ENCODE results near the gene SLC19A1. TPM values are rescaled to one million over a fixed set of nuclear protein-coding genes. Genes with fewer than 3 reads are reported as not detected.

SLC19A1 gene
- total and polyA plus RNA-seq, 4 donors: 9.0 to 37.2 (median 21.1) TPM

DNA sequence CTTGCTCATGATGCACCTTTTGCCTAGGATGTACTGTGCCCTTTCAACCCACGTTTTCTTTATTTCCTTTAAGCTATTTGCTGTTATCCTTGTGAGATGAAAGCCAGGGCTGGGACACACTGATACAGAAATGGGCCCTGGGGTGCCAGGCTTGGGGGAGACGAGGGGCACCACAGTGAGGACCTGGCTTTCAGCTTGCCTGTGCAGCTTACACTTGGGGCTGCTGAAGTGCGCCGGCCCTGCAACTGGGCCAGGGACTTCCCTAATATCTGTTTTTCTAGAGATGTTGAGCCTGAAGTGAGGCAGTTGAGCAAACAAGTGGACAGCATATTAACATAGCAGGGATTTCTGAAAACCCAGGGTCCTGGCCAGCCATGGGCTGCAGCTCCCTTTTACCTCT lies 42.5 kb upstream of the SLC19A1 start:
- H3K36me3 ChIP-seq (ENCODE audit: control insufficient read depth, insufficient read depth, low read length): no peaks in the 10 kb centered on the region
- DNase-seq (ENCODE audit: low read depth in 4 of 6, low spot score in 6 of 6): no peak
- WGBS (ENCODE audit: insufficient coverage): 72% methylated on average over 3 of the region's 4 CpGs
- H3K4me1 ChIP-seq (ENCODE audit: control insufficient read depth, insufficient read depth, low read length): peaks cover 3% of the 10 kb centered on the region
- peaks cover 4% of the 10 kb centered on the region for H3K9me3 ChIP-seq (ENCODE audit: control insufficient read depth, insufficient read depth, low read length)
- H3K4me3 ChIP-seq (ENCODE audit: low read depth, low read length): no peak overlapping the region
- H3K27me3 ChIP-seq (ENCODE audit: control insufficient read depth, insufficient read depth, low read length): peaks cover 10% of the 10 kb centered on the region
- no peak overlapping the region for H3K27ac ChIP-seq (ENCODE audit: low read depth, low read length)

DNA sequence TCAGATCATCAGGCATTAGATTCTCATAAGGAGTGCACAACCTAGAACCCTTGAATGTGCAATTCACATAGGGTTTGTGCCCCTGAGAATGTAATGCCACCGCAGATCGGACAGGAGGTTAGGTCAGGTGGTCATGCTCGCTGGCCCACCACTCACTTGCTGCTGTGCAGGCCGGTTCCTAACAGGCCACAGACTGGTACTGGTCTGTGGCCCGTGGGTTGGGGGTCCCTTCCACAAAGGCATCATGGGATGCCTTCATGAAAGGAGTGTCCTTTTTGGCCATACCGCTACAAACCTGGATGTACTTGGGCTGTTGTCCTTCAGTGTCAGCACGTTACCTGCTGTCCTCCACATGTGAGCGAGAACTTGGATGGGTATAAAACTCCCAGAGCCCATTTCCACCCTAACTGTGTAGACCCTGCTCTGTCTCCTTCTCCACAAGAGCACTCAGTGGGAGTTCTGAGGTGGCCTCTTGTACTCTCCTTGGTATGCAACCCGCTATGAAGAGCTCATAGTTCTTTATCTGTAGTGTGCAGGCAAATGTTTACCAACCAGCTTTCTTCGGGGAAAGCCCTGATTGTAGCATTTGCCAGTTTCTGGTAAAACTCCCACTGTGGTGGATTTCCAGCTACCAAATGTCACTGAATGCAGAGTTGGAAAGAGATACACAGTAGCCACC lies 41.7 kb upstream of the SLC19A1 start:
- H3K4me1 ChIP-seq (ENCODE audit: control insufficient read depth, insufficient read depth, low read length): no peaks in the 10 kb centered on the region
- peaks cover 3% of the 10 kb centered on the region for H3K27me3 ChIP-seq (ENCODE audit: control insufficient read depth, insufficient read depth, low read length)
- no peak for DNase-seq (ENCODE audit: low read depth in 4 of 6, low spot score in 6 of 6)
- H3K36me3 ChIP-seq (ENCODE audit: control insufficient read depth, insufficient read depth, low read length): no peaks in the 10 kb centered on the region
- 82% methylated on average over 9 of the region's 10 CpGs for WGBS (ENCODE audit: insufficient coverage)
- no peak overlapping the region for H3K4me3 ChIP-seq (ENCODE audit: low read depth, low read length)
- H3K9me3 ChIP-seq (ENCODE audit: control insufficient read depth, insufficient read depth, low read length): peaks cover 4% of the 10 kb centered on the region
- no peak overlapping the region for H3K27ac ChIP-seq (ENCODE audit: low read depth, low read length)

DNA sequence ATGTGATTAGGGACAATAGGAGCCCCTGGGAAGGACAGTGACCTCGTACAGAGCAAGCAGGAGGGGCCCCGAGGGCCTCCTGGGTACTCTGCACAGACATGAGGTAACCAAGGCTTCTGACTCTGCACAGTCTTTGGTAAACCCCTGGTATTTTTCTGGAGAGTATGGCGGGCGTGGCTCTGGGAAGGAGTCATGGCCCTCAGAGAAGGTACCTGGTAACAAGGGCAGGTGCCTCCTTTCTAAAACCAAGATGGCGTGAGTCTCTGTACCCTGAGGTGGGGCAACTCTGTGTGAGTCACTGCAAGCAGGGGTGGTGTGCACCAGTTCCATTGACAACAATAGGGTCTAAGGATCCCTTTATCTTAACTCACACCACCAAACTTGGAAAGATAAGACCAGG lies 39.9 kb upstream of the SLC19A1 start:
- peaks cover 4% of the 10 kb centered on the region for H3K9me3 ChIP-seq (ENCODE audit: control insufficient read depth, insufficient read depth, low read length)
- H3K36me3 ChIP-seq (ENCODE audit: control insufficient read depth, insufficient read depth, low read length): no peaks in the 10 kb centered on the region
- 87% methylated on average over 4 of the region's 5 CpGs for WGBS (ENCODE audit: insufficient coverage)
- no peak overlapping the region for H3K4me3 ChIP-seq (ENCODE audit: low read depth, low read length)
- no peak overlapping the region for H3K27ac ChIP-seq (ENCODE audit: low read depth, low read length)
- H3K27me3 ChIP-seq (ENCODE audit: control insufficient read depth, insufficient read depth, low read length): peaks cover 2% of the 10 kb centered on the region
- H3K4me1 ChIP-seq (ENCODE audit: control insufficient read depth, insufficient read depth, low read length): peaks cover 3% of the 10 kb centered on the region
- no peak for DNase-seq (ENCODE audit: low read depth in 4 of 6, low spot score in 6 of 6)

GRCh38 chr21:45581322-45581712 lies 39.1 kb upstream of the SLC19A1 start:
- no peak for DNase-seq (ENCODE audit: low read depth in 4 of 6, low spot score in 6 of 6)
- peaks cover 4% of the 10 kb centered on the region for H3K9me3 ChIP-seq (ENCODE audit: control insufficient read depth, insufficient read depth, low read length)
- H3K27me3 ChIP-seq (ENCODE audit: control insufficient read depth, insufficient read depth, low read length): peaks cover 2% of the 10 kb centered on the region
- no peak overlapping the region for H3K4me3 ChIP-seq (ENCODE audit: low read depth, low read length)
- H3K27ac ChIP-seq (ENCODE audit: low read depth, low read length): no peak overlapping the region
- peaks cover 9% of the 10 kb centered on the region for H3K4me1 ChIP-seq (ENCODE audit: control insufficient read depth, insufficient read depth, low read length)
- WGBS (ENCODE audit: insufficient coverage): 90% methylated on average over 9 of the region's 13 CpGs
- H3K36me3 ChIP-seq (ENCODE audit: control insufficient read depth, insufficient read depth, low read length): no peaks in the 10 kb centered on the region

DNA sequence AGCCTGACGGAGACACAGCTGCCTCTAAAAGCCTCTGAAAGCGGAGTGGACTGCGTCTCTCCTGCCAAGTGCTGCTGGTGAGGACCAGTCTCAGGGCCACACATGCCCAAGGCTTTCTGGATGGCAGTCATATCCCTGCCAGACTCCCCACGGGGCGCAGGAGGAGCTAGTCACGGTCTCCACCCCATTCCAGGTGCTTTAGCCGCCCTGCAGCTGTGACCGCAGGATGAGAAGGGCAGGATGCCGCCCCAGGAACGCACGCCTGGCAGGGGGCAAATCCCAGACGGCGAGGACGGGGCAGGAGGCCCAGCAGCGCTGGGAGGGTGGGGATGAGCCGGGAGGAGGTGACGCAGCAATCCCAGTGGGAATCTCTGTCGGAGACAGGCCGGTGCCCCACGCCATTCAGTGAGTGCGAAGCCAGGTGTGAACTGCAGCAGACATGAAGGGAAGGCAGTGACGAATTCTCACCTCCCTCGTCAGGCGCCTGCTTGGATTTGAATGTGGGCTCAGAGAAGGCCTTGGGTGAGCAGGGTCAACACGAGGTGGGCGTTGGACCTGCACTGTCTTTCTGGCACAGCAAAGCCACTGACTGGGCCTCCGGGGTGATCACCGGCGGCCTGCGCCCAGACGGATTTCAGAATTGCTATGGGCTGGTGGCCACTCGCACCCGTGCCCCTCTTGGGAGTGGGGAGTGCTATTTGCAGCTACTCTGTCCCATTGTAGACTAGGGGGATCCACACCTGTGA lies 38.5 kb upstream of the SLC19A1 start:
- H3K27me3 ChIP-seq (ENCODE audit: control insufficient read depth, insufficient read depth, low read length): peaks cover 2% of the 10 kb centered on the region
- H3K27ac ChIP-seq (ENCODE audit: low read depth, low read length): no peak overlapping the region
- no peak overlapping the region for H3K4me3 ChIP-seq (ENCODE audit: low read depth, low read length)
- no peaks in the 10 kb centered on the region for H3K36me3 ChIP-seq (ENCODE audit: control insufficient read depth, insufficient read depth, low read length)
- H3K9me3 ChIP-seq (ENCODE audit: control insufficient read depth, insufficient read depth, low read length): no peaks in the 10 kb centered on the region
- DNase-seq (ENCODE audit: low read depth in 4 of 6, low spot score in 6 of 6): no peak
- H3K4me1 ChIP-seq (ENCODE audit: control insufficient read depth, insufficient read depth, low read length): peaks cover 9% of the 10 kb centered on the region
- 68% methylated on average over 33 of the region's 33 CpGs for WGBS (ENCODE audit: insufficient coverage)

DNA sequence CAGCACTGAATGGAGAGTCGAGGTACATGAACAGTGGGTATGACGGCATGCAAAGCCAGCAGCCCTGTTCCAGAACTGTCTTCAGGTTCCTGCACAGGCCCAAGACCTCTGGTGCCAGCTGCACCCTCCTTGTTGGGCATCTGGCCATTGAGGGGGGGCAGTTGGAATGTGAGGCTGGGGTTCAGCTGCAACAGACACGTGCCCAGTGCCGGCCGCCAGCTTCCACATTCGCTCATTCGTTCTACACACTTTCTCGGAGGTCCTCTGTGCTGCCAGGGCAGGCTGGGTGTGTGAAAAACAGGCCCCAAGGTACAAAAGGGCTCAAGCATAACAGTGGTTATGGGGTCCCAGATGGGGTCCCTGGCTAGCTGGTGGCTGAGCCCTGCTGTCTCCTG lies 37.9 kb upstream of the SLC19A1 start:
- Histone ChIP-seq H3K27ac (ENCODE audit: low read depth, low read length) (no peak overlapping the region), H3K27me3 (ENCODE audit: control insufficient read depth, insufficient read depth, low read length) (peaks cover 2% of the 10 kb centered on the region), H3K9me3 (ENCODE audit: control insufficient read depth, insufficient read depth, low read length) (no peaks in the 10 kb centered on the region), H3K4me1 (ENCODE audit: control insufficient read depth, insufficient read depth, low read length) (peaks cover 12% of the 10 kb centered on the region), H3K4me3 (ENCODE audit: low read depth, low read length) (no peak overlapping the region), H3K36me3 (ENCODE audit: control insufficient read depth, insufficient read depth, low read length) (no peaks in the 10 kb centered on the region)
- DNase-seq (ENCODE audit: low read depth in 4 of 6, low spot score in 6 of 6): peak in 1 of 6 donors; percentile 23
- 76% methylated on average over 8 of the region's 8 CpGs for WGBS (ENCODE audit: insufficient coverage)

GRCh38 chr21:45579383-45580180 lies 37.3 kb upstream of the SLC19A1 start:
- no peaks in the 10 kb centered on the region for H3K36me3 ChIP-seq (ENCODE audit: control insufficient read depth, insufficient read depth, low read length)
- H3K4me1 ChIP-seq (ENCODE audit: control insufficient read depth, insufficient read depth, low read length): peaks cover 16% of the 10 kb centered on the region
- 93% methylated on average over 29 of the region's 29 CpGs for WGBS (ENCODE audit: insufficient coverage)
- no peak overlapping the region for H3K4me3 ChIP-seq (ENCODE audit: low read depth, low read length)
- H3K27ac ChIP-seq (ENCODE audit: low read depth, low read length): no peak overlapping the region
- no peak for DNase-seq (ENCODE audit: low read depth in 4 of 6, low spot score in 6 of 6)
- peaks cover 2% of the 10 kb centered on the region for H3K27me3 ChIP-seq (ENCODE audit: control insufficient read depth, insufficient read depth, low read length)
- H3K9me3 ChIP-seq (ENCODE audit: control insufficient read depth, insufficient read depth, low read length): no peaks in the 10 kb centered on the region

GRCh38 chr21:45578811-45579381 lies 36.7 kb upstream of the SLC19A1 start:
- peaks cover 23% of the 10 kb centered on the region for H3K4me1 ChIP-seq (ENCODE audit: control insufficient read depth, insufficient read depth, low read length)
- H3K27me3 ChIP-seq (ENCODE audit: control insufficient read depth, insufficient read depth, low read length): peaks cover 2% of the 10 kb centered on the region
- no peak overlapping the region for H3K4me3 ChIP-seq (ENCODE audit: low read depth, low read length)
- H3K36me3 ChIP-seq (ENCODE audit: control insufficient read depth, insufficient read depth, low read length): no peaks in the 10 kb centered on the region
- H3K9me3 ChIP-seq (ENCODE audit: control insufficient read depth, insufficient read depth, low read length): no peaks in the 10 kb centered on the region
- H3K27ac ChIP-seq (ENCODE audit: low read depth, low read length): no peak overlapping the region
- WGBS (ENCODE audit: insufficient coverage): 95% methylated on average over 19 of the region's 21 CpGs
- no peak for DNase-seq (ENCODE audit: low read depth in 4 of 6, low spot score in 6 of 6)

DNA sequence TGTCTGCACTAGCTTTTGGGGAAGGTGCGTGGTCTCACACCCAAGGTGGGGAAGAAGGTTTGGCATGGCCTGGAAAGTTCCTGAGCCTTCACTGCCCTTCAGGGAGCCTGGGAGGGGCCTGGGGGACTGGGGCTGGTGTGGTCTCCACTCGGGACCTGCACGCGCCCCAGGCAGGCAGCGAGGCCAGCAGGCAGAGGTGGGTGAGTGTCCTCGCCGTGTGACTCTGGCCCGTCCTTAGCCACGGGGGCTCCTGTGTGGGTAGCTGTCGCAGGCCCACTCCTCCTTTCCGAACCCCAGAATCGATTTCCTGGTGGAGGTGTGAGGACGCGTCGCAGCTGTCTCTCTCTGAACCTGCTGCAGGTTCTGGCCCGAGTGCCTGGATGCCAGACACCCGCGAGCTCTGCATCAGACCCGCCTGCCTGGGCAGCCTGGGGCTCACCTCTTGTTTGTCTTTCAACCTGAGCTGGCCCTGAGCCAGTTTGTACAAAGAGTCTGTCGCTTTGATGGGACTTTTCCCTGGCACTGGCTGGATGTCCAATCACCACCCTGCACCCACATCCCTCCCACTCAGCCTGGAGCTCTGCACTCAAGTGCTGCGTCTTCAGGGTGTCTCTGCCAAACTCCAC lies 36.0 kb upstream of the SLC19A1 start:
- 75% methylated on average over 20 of the region's 21 CpGs for WGBS (ENCODE audit: insufficient coverage)
- no peaks in the 10 kb centered on the region for H3K36me3 ChIP-seq (ENCODE audit: control insufficient read depth, insufficient read depth, low read length)
- peak in 1 of 6 donors; percentile 18 for DNase-seq (ENCODE audit: low read depth in 4 of 6, low spot score in 6 of 6)
- no peak overlapping the region for H3K4me3 ChIP-seq (ENCODE audit: low read depth, low read length)
- H3K9me3 ChIP-seq (ENCODE audit: control insufficient read depth, insufficient read depth, low read length): no peaks in the 10 kb centered on the region
- no peak overlapping the region for H3K27ac ChIP-seq (ENCODE audit: low read depth, low read length)
- peaks cover 2% of the 10 kb centered on the region for H3K27me3 ChIP-seq (ENCODE audit: control insufficient read depth, insufficient read depth, low read length)
- peaks cover 26% of the 10 kb centered on the region for H3K4me1 ChIP-seq (ENCODE audit: control insufficient read depth, insufficient read depth, low read length)

All from spinal cord (tissue), 10 donors.